Medulla oblongata (tissue), 1 donor: Measurements from ENCODE around the gene SMURF2.
"Not testable (repeated sequence)": the region's sequence is repeated elsewhere in the genome, so short reads cannot be mapped to it uniquely, and the experiment has no call there.

Source experiments
- DNase-seq: peaks from one replicate; pipeline ENCODE4 v3.0.0-alpha.2; 2015; ENCODE audit errors: extremely low spot score

SMURF2 gene

DNA sequence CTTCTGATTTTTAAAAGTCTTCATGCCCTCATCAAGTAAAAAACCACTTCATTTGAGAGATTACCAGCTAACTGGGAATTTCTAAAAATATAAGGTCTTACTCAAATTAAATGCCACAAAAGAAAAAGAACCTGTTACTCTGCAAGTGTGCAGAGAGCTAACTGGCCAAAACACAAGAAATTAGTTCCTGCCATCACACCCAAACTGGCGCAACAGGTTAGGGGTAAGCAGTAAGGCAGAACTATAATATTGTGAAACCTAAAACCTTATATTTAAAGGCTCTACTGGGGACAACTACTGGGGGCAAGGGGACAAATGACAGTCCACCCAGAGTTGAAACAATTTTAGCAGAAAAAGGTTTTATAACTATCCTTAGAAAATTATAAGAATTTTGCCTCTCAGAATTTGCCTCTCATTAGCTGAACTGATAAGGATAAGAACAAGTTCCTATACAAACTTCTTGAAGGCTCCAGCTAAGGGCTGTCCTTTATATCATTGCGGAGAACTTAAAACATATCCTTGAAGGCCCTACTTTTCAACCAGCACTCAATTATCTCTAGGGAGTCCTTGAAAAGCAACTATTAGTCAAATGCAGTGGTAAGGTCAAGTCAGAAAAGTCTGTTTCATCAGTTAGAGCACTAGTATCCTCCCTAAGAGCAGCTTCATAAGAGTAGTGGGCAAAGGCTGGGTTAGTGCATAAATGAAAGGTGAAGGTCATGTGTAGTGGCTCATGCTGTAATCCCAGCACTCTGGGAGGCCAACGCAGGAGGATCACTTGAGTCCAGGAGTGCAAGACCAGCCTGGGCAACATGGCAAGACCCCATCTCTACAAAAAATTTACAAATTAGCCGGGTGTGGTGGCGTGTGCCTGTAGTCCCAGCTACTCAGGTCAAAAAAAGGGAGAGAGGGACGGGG lies 31.5 kb downstream of the SMURF2 start:
- no peak for DNase-seq

- DNase-seq = no peak
Measured at GRCh38 chr17:64628641-64629040, 33.5 kb downstream of the SMURF2 start.

GRCh38 chr17:64627797-64628196 lies 34.3 kb downstream of the SMURF2 start:
- no peak for DNase-seq

DNA sequence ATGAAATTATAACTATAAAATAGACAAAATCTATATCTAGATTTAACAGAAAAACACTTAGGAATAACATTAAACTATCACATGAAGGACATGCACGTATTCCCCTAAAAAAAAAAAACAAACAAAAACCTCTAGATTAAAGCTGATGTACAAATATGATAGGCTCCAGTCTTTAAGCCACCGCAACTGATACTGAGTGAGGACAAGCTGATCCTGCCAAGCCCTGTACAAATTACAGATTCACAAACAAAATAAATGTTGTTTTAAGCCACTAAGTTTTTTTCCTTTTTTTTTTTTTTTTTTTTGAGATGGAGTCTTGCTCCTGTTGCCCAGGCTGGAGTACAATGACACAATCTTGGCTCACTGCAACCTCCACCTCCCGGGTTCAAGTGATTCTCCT lies 35.3 kb downstream of the SMURF2 start:
- no peak for DNase-seq

GRCh38 chr17:64625541-64625940 lies 36.6 kb downstream of the SMURF2 start:
- no peak for DNase-seq

DNA sequence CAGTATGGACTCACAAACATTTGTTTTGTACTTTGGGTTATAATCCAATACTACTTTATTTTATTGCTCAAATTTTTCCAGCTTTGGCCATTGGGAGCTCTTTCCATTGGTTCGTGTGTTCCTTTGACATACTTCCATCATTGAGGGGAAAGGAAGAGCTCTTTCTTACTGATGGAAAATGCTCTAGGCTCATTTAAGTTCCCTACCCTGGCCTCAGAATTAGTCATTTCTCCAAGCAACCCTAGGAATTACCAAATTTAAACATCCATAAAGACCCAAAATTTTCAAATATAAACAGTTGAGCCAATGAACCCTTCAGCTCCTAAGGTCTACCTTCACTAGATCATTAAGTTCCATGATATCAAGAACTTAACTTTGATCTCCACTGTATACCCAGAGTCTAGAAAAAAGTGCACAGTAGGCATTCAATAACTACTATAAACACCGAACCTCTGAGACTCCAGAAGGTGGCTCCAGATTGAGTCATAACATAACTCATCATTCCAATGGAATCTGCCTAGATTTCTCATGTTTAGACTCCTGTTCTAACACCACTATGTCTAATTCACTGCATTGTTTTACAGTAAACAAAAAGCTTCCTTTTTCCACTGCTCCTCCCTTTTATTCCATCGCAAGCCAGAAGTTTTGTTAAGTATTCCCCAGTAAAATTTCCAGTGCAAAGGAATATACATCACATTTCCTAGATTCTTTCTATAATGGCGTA lies 39.0 kb downstream of the SMURF2 start:
- no peak for DNase-seq

- no peak for DNase-seq
Measured at GRCh38 chr17:64621772-64622171, 40.3 kb downstream of the SMURF2 start.

- DNase-seq = no peak
Measured at GRCh38 chr17:64618848-64619247, 43.3 kb downstream of the SMURF2 start.

DNA sequence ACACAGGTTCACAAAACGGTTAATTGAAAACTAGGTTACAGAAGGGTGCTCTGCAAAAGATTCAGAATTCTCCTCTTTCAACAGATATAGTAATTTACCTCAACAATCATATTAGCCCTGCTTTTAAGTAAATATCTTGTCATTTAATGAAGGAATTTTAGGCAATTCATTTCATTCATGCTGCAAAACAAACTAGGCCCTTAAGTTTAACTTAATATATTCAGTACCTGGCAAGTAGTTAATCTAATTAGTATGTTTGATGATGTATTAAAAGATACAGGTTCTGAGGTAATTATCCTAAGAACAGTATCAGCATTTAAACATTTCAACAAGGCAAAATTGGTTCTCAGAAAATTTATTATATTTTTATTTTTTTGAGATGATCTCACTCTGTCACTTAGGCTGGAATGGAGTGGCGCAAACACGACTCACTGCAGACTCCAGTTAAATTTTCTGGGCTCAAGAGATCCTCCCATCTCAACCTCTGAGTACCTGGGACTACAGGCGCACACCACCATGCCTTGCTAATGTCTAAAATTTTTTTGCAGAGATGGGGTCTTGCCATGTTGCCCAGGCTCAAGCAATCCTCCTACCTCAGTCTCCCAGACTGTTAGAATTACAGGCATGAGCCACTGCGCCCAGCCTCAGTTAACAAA lies 44.9 kb downstream of the SMURF2 start:
- DNase-seq = no peak

- DNase-seq = no peak
Measured at GRCh38 chr17:64615028-64615677, 47.0 kb downstream of the SMURF2 start.

DNA sequence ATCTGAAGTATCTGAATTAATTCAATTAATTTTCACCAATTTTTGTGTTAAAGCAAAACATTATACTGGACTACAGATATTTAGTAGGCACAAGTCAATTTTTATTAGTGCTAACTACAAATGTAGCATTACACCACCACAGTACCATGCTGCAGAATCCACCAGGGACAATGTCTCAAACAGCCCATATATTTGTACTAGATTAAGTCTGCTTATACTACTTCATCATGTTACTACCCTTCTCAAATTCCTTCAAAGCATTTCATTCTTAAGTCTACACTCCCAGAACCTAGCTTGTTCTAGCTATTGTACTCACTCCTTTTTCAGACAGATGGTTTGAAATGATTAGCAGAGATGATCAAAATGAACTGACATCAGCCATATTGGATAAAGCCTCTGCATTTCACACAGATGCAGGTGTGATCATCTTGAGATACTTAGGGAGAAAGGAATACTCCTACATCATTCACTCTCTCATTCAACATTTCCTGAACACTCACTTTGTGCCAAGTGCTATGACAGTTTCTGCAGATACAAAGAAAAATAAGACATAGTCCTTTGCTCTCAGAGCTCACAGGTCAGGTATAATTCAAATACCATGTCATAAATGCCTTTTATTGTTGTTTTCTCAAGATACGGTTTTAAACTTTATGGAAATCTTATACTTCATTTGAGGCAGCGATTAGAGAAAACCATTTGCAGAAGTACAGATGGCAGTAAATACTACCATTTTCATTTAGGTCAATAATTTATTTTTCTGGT lies 47.7 kb downstream of the SMURF2 start:
- no peak for DNase-seq

DNA sequence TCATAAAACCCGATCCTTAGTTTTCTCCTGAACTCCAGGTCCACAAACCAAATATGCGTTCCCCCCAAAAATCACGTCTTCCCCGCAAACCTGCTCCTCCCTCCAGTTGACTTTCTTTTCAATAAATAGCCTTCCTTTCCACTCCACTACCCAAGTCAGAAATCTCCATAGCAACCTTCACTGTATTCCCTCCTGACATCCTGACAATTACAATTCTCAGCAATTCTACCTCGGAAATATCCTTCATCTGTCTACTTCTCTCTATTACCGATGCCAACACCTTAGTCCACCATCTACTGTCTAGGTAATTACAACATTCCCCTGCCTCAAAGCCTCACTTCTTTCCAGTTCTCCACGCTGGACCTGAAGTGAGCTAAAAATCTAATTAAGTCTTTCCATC lies 50.7 kb downstream of the SMURF2 start:
- no peak for DNase-seq

- not testable (repeated sequence) for DNase-seq
Measured at GRCh38 chr17:64610244-64610643, 51.9 kb downstream of the SMURF2 start.

- DNase-seq = no peak
Measured at GRCh38 chr17:64608571-64608981, 53.5 kb downstream of the SMURF2 start.

DNA sequence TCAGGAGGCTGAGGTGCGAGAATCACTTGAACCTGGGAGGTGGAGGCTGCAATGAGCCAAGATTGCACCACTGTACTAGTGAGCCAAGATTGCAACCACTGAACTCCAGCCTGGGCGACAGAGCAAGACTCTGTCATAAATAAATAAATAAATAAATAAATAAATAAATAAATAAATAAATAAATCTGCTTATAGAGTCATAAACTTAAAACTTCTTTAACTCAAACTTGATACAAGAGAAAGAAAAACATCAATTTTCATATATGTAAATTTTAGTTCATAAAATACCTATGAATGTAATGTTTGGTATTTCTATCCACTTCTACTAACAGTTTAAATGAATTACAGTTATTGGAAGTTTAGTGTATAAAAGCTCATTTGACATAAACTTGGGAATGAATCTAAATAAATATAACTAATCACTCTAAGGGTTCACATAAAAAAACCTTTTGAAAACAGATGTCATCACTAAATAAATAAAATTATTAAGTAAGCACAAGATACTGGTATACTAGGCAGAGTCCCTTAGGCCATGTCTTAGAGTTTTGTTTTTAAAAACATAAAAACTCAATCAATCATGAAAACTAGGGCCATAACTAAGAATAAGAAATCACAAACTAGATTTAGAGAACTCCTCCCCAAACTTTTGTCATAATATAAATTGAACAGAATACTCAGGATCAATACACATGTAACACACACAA lies 54.1 kb downstream of the SMURF2 start:
- DNase-seq = no peak

GRCh38 chr17:64604532-64604931 lies 57.6 kb downstream of the SMURF2 start:
- DNase-seq = not testable (repeated sequence)

DNA sequence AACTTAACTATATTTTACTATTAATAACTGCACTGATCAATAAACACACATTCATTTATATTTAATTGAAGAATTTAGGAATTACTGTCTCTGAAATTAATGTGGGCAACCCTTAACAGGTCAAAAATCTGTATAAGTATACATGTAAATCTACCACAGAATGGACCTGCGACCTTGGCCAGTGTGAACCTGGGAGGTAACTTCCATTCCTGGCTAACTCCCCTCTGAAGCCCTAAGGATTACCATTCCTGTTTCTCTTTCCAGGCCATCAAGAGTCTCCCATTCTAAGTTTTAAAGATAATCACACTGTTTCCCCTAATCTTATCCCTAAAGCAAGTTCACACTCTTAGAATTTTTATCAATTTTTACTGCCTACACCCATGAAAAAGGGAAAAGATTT lies 58.1 kb downstream of the SMURF2 start:
- no peak for DNase-seq

DNA sequence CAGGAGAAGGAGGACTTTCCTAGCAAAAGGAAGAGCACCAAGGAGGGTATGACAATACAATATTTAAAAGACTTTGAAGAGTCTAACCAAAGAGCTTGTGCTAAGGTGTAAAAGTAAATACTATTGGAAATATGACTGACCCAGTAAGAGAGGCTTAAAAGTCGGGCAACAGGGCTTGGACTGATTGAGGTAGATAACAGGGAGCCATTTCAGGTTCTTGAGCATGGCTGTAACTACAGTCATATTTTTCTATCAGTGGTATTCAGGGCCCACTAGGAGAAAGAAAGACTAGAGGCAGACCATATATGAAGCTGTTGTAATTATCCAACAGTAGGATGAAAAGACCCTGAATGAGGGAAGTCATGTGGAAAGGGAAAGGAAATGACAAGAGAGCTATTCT lies 62.3 kb downstream of the SMURF2 start:
- no peak for DNase-seq

DNA sequence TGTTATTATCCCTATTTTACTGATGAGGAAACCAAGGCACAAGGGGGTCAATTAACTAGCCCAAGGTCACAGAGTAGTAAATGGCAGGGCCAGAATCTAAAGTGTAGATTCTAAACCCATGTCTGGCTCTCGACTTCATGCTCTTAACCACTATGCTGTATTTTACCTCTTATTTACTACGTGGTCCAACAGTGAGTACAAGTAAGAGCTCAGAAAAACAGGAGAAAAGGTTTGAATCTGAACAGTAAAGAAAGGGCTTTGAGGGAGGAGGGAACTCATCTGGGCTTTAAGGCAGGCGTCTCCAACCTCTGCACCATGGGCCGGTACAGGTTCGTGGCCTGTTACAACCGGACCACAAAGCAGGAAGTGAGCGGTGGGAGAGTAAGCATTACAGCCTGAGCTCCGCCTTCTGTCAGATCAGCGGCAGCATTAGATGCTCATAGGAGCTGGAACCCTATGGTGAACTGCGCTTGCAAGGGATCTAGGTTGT lies 62.9 kb downstream of the SMURF2 start:
- peak; percentile 17 for DNase-seq

GRCh38 chr17:64598672-64599071 lies 63.4 kb downstream of the SMURF2 start:
- no peak for DNase-seq
